ENCODE measurements around the gene PPDPF.

- TF ChIP-seq CTCF (IDR thresholded peaks at IDR 0.05) = no peak
- TF ChIP-seq POLR2A (IDR thresholded peaks at IDR 0.05) = no peak
Observed at GRCh38 chr20:63490416-63490815, 30.1 kb upstream of the PPDPF start.

All from uterus (tissue), 2 donors.